ENCODE measurements around the gene BSG. TPM values are rescaled to one million over a fixed set of nuclear protein-coding genes. Genes with fewer than 3 reads are reported as not detected.
A peak's percentile ranks its signal among the peaks of the same experiment; 100 is the strongest.
"Not testable (repeated sequence)": the region's sequence is repeated elsewhere in the genome, so short reads cannot be mapped to it uniquely, and the experiment has no call there.

Gene BSG
- total RNA-seq, 2 donors from 2014 or later: 236 to 274 TPM

GRCh38 chr19:593055-593454 lies 20.7 kb downstream of the BSG start:
- H3K9me3 Mint-ChIP-seq: no peaks in the 10 kb centered on the region
- H3K36me3 Mint-ChIP-seq: no peaks in the 10 kb centered on the region
- no peak for DNase-seq (ENCODE audit: low spot score)
- ATAC-seq: no peak
- no peaks in the 10 kb centered on the region for H3K4me1 Mint-ChIP-seq (ENCODE audit: low read depth in 2 of 2)
- H3K27me3 Mint-ChIP-seq: peaks cover 0 to 3% of the 10 kb centered on the region in 2 donors
- H3K27ac Mint-ChIP-seq: no peak overlapping the region
- H3K4me3 Mint-ChIP-seq: no peak overlapping the region

GRCh38 chr19:593505-593904 lies 21.1 kb downstream of the BSG start:
- H3K27me3 Mint-ChIP-seq: peaks cover 0 to 3% of the 10 kb centered on the region in 2 donors
- no peak overlapping the region for H3K27ac Mint-ChIP-seq
- no peak for DNase-seq (ENCODE audit: low spot score)
- H3K4me3 Mint-ChIP-seq: no peak overlapping the region
- no peaks in the 10 kb centered on the region for H3K4me1 Mint-ChIP-seq (ENCODE audit: low read depth in 2 of 2)
- no peaks in the 10 kb centered on the region for H3K36me3 Mint-ChIP-seq
- H3K9me3 Mint-ChIP-seq: no peaks in the 10 kb centered on the region
- ATAC-seq: no peak

GRCh38 chr19:594265-594870 lies 22.0 kb downstream of the BSG start:
- Mint-ChIP-seq H3K4me3 (no peak overlapping the region), H3K27me3 (peaks cover 0 to 3% of the 10 kb centered on the region in 2 donors), H3K36me3 (no peaks in the 10 kb centered on the region), H3K9me3 (no peaks in the 10 kb centered on the region), H3K4me1 (ENCODE audit: low read depth in 2 of 2) (no peaks in the 10 kb centered on the region), H3K27ac (no peak overlapping the region)
- no peak for DNase-seq (ENCODE audit: low spot score)
- no peak for ATAC-seq

- Mint-ChIP-seq H3K4me3 (no peak overlapping the region), H3K27ac (no peak overlapping the region), H3K4me1 (ENCODE audit: low read depth in 2 of 2) (no peaks in the 10 kb centered on the region), H3K27me3 (peaks cover 0 to 3% of the 10 kb centered on the region in 2 donors), H3K36me3 (no peaks in the 10 kb centered on the region), H3K9me3 (no peaks in the 10 kb centered on the region)
- DNase-seq (ENCODE audit: low spot score) (no peak), ATAC-seq (no peak)
These were observed 23.2 kb downstream of the BSG start for GRCh38 chr19:595326-596262.

- no peak for DNase-seq (ENCODE audit: low spot score)
- H3K4me1 Mint-ChIP-seq (ENCODE audit: low read depth in 2 of 2): no peaks in the 10 kb centered on the region
- no peak overlapping the region for H3K27ac Mint-ChIP-seq
- no peak overlapping the region for H3K4me3 Mint-ChIP-seq
- no peaks in the 10 kb centered on the region for H3K36me3 Mint-ChIP-seq
- no peaks in the 10 kb centered on the region for H3K9me3 Mint-ChIP-seq
- ATAC-seq: no peak
- H3K27me3 Mint-ChIP-seq: peaks cover 0 to 1% of the 10 kb centered on the region in 2 donors
These were observed 23.9 kb downstream of the BSG start for GRCh38 chr19:596263-596655.

- no peaks in the 10 kb centered on the region for H3K9me3 Mint-ChIP-seq
- no peak for DNase-seq (ENCODE audit: low spot score)
- no peaks in the 10 kb centered on the region for H3K27me3 Mint-ChIP-seq
- peaks cover 0 to 4% of the 10 kb centered on the region in 2 donors for H3K4me1 Mint-ChIP-seq (ENCODE audit: low read depth in 2 of 2)
- no peak overlapping the region for H3K4me3 Mint-ChIP-seq
- ATAC-seq: no peak
- H3K36me3 Mint-ChIP-seq: no peaks in the 10 kb centered on the region
- no peak overlapping the region for H3K27ac Mint-ChIP-seq
These were observed 25.3 kb downstream of the BSG start for GRCh38 chr19:597406-598315.

- Mint-ChIP-seq H3K9me3 (no peaks in the 10 kb centered on the region), H3K4me3 (no peak overlapping the region), H3K27me3 (no peaks in the 10 kb centered on the region), H3K36me3 (no peaks in the 10 kb centered on the region), H3K27ac (no peak overlapping the region), H3K4me1 (ENCODE audit: low read depth in 2 of 2) (peaks cover 0 to 4% of the 10 kb centered on the region in 2 donors)
- DNase-seq (ENCODE audit: low spot score): no peak
- no peak for ATAC-seq
These were observed 28.9 kb downstream of the BSG start for GRCh38 chr19:601310-601709.

- Mint-ChIP-seq H3K4me1 (ENCODE audit: low read depth in 2 of 2) (peaks cover 0 to 4% of the 10 kb centered on the region in 2 donors), H3K36me3 (no peaks in the 10 kb centered on the region), H3K4me3 (no peak overlapping the region), H3K27ac (no peak overlapping the region), H3K27me3 (no peaks in the 10 kb centered on the region), H3K9me3 (no peaks in the 10 kb centered on the region)
- DNase-seq (ENCODE audit: low spot score) (no peak), ATAC-seq (no peak)
These were observed 29.4 kb downstream of the BSG start for GRCh38 chr19:601790-602189.

- DNase-seq (ENCODE audit: low spot score) (no peak), ATAC-seq (no peak)
- H3K27me3 Mint-ChIP-seq: no peaks in the 10 kb centered on the region
- H3K36me3 Mint-ChIP-seq: no peaks in the 10 kb centered on the region
- H3K4me1 Mint-ChIP-seq (ENCODE audit: low read depth in 2 of 2): peaks cover 0 to 4% of the 10 kb centered on the region in 2 donors
- H3K9me3 Mint-ChIP-seq: no peaks in the 10 kb centered on the region
- no peak overlapping the region for H3K4me3 Mint-ChIP-seq
- no peak overlapping the region for H3K27ac Mint-ChIP-seq
These were observed 30.2 kb downstream of the BSG start for GRCh38 chr19:602391-603301.

GRCh38 chr19:603302-603639 lies 30.9 kb downstream of the BSG start:
- not testable (repeated sequence) for H3K27ac Mint-ChIP-seq; DNase-seq (ENCODE audit: low spot score); H3K9me3 Mint-ChIP-seq; H3K4me3 Mint-ChIP-seq; H3K36me3 Mint-ChIP-seq; ATAC-seq; H3K27me3 Mint-ChIP-seq; H3K4me1 Mint-ChIP-seq (ENCODE audit: low read depth in 2 of 2)

GRCh38 chr19:603779-604178 lies 31.4 kb downstream of the BSG start:
- not testable (repeated sequence) for H3K9me3 Mint-ChIP-seq; H3K27me3 Mint-ChIP-seq; DNase-seq (ENCODE audit: low spot score); H3K27ac Mint-ChIP-seq; H3K36me3 Mint-ChIP-seq; H3K4me1 Mint-ChIP-seq (ENCODE audit: low read depth in 2 of 2); H3K4me3 Mint-ChIP-seq
- peak; percentile 56 to 76 for ATAC-seq

- H3K9me3 Mint-ChIP-seq: no peaks in the 10 kb centered on the region
- ATAC-seq: peak; percentile 69 to 79
- H3K4me3 Mint-ChIP-seq: no peak overlapping the region
- no peaks in the 10 kb centered on the region for H3K36me3 Mint-ChIP-seq
- no peaks in the 10 kb centered on the region for H3K27me3 Mint-ChIP-seq
- H3K4me1 Mint-ChIP-seq (ENCODE audit: low read depth in 2 of 2): peaks cover 0 to 4% of the 10 kb centered on the region in 2 donors
- DNase-seq (ENCODE audit: low spot score): no peak
- H3K27ac Mint-ChIP-seq: no peak overlapping the region
These were observed 32.0 kb downstream of the BSG start for GRCh38 chr19:604355-604754.

Data from natural killer cell treated with Interleukin-12 subunit alpha and Interleukin-12 subunit beta and Interleukin-15 and Interleukin-18, amount 100 ng/mL, for 72 hours (primary cell).